ENCODE measurements around the gene OSBPL8. TPM values are rescaled to one million over a fixed set of nuclear protein-coding genes. Genes with fewer than 3 reads are reported as not detected.

Gene OSBPL8
- total and polyA plus RNA-seq, 9 of the 15 experiments (the other 6 are each of a cell fraction or from before 2014, with no cell fraction given) = 17.4 to 82.7 (median 42.8) TPM

DNA sequence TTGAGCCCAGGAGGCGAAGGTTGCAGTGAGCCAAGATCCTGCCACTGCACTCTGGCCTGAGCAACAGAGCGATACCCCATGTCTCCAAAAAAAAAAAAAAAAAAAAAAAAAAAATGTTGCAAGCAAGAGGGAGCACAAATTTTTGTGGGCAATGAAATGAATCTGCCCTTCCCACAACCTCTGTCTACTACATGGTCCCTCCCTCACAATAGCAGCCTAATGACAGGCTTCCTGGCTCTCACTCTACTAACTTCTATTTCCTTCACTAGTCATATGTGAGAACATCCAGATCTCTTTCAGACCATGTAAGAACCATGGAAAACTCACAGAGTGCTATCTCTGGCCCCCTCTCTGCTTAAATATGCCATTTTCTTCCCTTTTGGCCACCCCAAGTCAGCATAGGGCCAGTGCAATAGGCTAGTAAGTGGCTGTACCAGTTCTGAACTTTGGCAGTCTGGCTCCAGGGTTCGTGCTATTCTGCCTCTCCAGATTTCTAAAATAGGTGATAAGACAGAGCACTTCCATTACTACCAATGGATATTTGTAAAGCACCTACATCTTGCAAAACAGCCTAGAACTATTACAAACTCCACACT, 7.1 kb downstream of the OSBPL8 start:
- no peak overlapping the region for H2AFZ ChIP-seq (ENCODE audit: low read depth, low read length)
- in situ Hi-C loops (cut with MboI) = no loop called here
- ChIA-PET CTCF (ENCODE audit: low intra/inter-chr PET ratio) (no interaction called here), POLR2A (interaction anchor here (1.8 kb wide), 1 partner anchor 13 kb away, joined by 4 read pairs; no protein-coding TSS in a partner anchor)
- DNase-seq (ENCODE audit: extremely low read depth in 1 of 4, low spot score in 3 of 4) (no peak), ATAC-seq (no peak; the same call in 2 of the 3 replicates), FAIRE-seq (no peak)
- H3K9me3 ChIP-seq (replicated peaks; ENCODE audit: control insufficient read depth, insufficient read depth, low read depth, low read length) = no peaks in the 10 kb centered on the region
- H3K36me3 ChIP-seq (ENCODE audit: control insufficient read depth, insufficient read depth, low read length) = no peaks in the 10 kb centered on the region; the same call in 2 of the 3 replicates
- no peak overlapping the region for H3K27ac ChIP-seq (ENCODE audit: extremely low read depth, low read depth, low read length)
- no peaks in the 10 kb centered on the region for H3K27me3 ChIP-seq (ENCODE audit: control insufficient read depth in 2 of 2, insufficient read depth in 2 of 2, low read length in 2 of 2)
- WGBS (ENCODE audit: insufficient coverage, low coverage, missing lambda C conversion rate) = 70% methylated on average over 2 of the region's 3 CpGs
- H3K4me1 ChIP-seq (replicated peaks in 1 of 2; ENCODE audit: control insufficient read depth in 2 of 2, insufficient read depth in 2 of 2, low read length in 2 of 2) = peaks cover 11 to 49% of the 10 kb centered on the region in 2 experiments
- no peak overlapping the region for H3K4me2 ChIP-seq (ENCODE audit: insufficient read depth, low read length)
- H4K20me1 ChIP-seq (replicated peaks; ENCODE audit: control insufficient read depth, insufficient read depth, low read length) = peaks cover 21% of the 10 kb centered on the region; the same call in 1 of the 2 replicates
- H3K9me1 ChIP-seq (ENCODE audit: control insufficient read depth, insufficient read depth, low read length) = no peaks in the 10 kb centered on the region
- H3K79me2 ChIP-seq (ENCODE audit: control insufficient read depth, insufficient read depth, low read length) = peaks cover 91% of the 10 kb centered on the region
- no peak overlapping the region for H3K4me3 ChIP-seq
- H3K9ac ChIP-seq (ENCODE audit: insufficient read depth in 1 of 2, low read depth in 2 of 2, low read length in 2 of 2) = no peak overlapping the region
- intact Hi-C loops (cut with micrococcal nuclease) = loop anchor here (10.0 kb wide), 1 partner anchor 468 kb away; the partner anchor contains the start of gene NAP1L1
- no TSS peak for BruUV-seq (replicated peaks)
- no peak for TF ChIP-seq PML (IDR thresholded peaks at IDR 0.05; ENCODE audit: low read length)

DNA sequence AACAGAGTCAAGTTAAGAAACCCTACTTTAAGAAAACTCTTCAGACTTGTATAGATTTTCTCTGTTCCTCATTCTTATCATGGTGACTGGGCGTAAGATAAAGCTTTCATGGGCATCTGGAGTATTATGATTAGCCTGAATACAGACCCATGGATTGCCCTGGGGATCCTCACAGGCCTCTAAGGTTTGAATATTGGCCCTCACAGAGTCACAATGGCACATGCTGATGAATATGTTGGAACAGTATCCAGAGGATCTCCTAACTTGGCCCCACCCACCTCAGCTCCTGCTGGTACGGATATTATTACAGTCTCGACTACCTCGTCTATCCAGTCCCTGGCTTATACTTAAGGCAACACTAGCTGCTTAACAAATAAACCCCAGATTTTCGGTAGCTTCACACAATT, 8.1 kb downstream of the OSBPL8 start:
- Histone ChIP-seq H3K4me2 (ENCODE audit: insufficient read depth, low read length) (peak overlapping the region; percentile 7; the same call in 1 of the 2 replicates), H3K4me1 (replicated peaks in 1 of 2; ENCODE audit: control insufficient read depth in 2 of 2, insufficient read depth in 2 of 2, low read length in 2 of 2) (peaks cover 11 to 49% of the 10 kb centered on the region in 2 experiments)
- peak; percentile 80 for ATAC-seq
- TF ChIP-seq, protein P1, sequence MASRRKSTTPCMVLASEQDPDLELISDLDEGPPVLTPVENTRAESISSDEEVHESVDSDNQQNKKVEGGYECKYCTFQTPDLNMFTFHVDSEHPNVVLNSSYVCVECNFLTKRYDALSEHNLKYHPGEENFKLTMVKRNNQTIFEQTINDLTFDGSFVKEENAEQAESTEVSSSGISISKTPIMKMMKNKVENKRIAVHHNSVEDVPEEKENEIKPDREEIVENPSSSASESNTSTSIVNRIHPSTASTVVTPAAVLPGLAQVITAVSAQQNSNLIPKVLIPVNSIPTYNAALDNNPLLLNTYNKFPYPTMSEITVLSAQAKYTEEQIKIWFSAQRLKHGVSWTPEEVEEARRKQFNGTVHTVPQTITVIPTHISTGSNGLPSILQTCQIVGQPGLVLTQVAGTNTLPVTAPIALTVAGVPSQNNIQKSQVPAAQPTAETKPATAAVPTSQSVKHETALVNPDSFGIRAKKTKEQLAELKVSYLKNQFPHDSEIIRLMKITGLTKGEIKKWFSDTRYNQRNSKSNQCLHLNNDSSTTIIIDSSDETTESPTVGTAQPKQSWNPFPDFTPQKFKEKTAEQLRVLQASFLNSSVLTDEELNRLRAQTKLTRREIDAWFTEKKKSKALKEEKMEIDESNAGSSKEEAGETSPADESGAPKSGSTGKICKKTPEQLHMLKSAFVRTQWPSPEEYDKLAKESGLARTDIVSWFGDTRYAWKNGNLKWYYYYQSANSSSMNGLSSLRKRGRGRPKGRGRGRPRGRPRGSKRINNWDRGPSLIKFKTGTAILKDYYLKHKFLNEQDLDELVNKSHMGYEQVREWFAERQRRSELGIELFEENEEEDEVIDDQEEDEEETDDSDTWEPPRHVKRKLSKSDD (conservative IDR thresholded peaks at IDR 0.05; ENCODE audit: low read length) = no peak
- peak; percentile 93 for TF ChIP-seq CCNT2 (IDR thresholded peaks at IDR 0.05; ENCODE audit: borderline replicate concordance, extremely low read depth, insufficient read length, low read depth, low read length)
- peak in 1 of 2 experiments; percentile 48 for TF ChIP-seq NCOA2 (IDR thresholded peaks at IDR 0.05; ENCODE audit: partially characterized antibody in 2 of 2)
- no peak for TF ChIP-seq KDM5B (IDR thresholded peaks at IDR 0.05; ENCODE audit: insufficient replicate concordance, low read depth, low read length)
- no peak for TF ChIP-seq CCAR2 (IDR thresholded peaks at IDR 0.05; ENCODE audit: low read depth, low read length)
- TF ChIP-seq CHD4 (IDR thresholded peaks at IDR 0.05; ENCODE audit: insufficient read depth, insufficient replicate concordance, low read depth, low read length, poor library complexity, severe bottlenecking) = no peak
- peak; percentile 66 for TF ChIP-seq MTA2 (IDR thresholded peaks at IDR 0.05; ENCODE audit: low read depth)
- no peak for TF ChIP-seq ZBTB7A (IDR thresholded peaks at IDR 0.05; ENCODE audit: borderline replicate concordance, control insufficient read depth, low read depth, low read length)
- no peak for TF ChIP-seq IFI16 (CRISPR knock-in tag; IDR thresholded peaks at IDR 0.05)
- no peak for TF ChIP-seq ZNF785 (CRISPR knock-in tag; IDR thresholded peaks at IDR 0.05)

More for the DNA sequence above, 8.1 kb downstream of the OSBPL8 start:
- FAIRE-seq = peak; percentile 85
- POLR2A ChIA-PET = interaction anchor here (1.0 to 2.6 kb wide), 4 partner anchors 8 to 12 kb away, joined by 3 to 10 read pairs (median 6); partner anchors contain the start of gene OSBPL8
- no TSS peak for BruUV-seq (replicated peaks)
- H3K4me3 ChIP-seq = no peak overlapping the region
- WGBS (ENCODE audit: insufficient coverage, low coverage, missing lambda C conversion rate) = 1% methylated on average over 5 of the region's 5 CpGs
- peaks cover 91% of the 10 kb centered on the region for H3K79me2 ChIP-seq (ENCODE audit: control insufficient read depth, insufficient read depth, low read length)
- in situ Hi-C loops (cut with MboI) (no loop called here), intact Hi-C loops (cut with micrococcal nuclease) (loop anchor here (10.0 kb wide), 1 partner anchor 467 kb away; the partner anchor contains the start of gene NAP1L1)
- H3K9ac ChIP-seq (ENCODE audit: insufficient read depth in 1 of 2, low read depth in 2 of 2, low read length in 2 of 2) = no peak overlapping the region
- no peaks in the 10 kb centered on the region for H3K9me3 ChIP-seq (replicated peaks; ENCODE audit: control insufficient read depth, insufficient read depth, low read depth, low read length)
- no peaks in the 10 kb centered on the region for H3K27me3 ChIP-seq (ENCODE audit: control insufficient read depth in 2 of 2, insufficient read depth in 2 of 2, low read length in 2 of 2)
- H3K36me3 ChIP-seq (ENCODE audit: control insufficient read depth, insufficient read depth, low read length) = no peaks in the 10 kb centered on the region; the same call in 2 of the 3 replicates
- peak overlapping the region; percentile 26; the same call in 1 of the 3 replicates for H3K27ac ChIP-seq (ENCODE audit: extremely low read depth, low read depth, low read length)
- no peaks in the 10 kb centered on the region for H3K9me1 ChIP-seq (ENCODE audit: control insufficient read depth, insufficient read depth, low read length)
- H4K20me1 ChIP-seq (replicated peaks; ENCODE audit: control insufficient read depth, insufficient read depth, low read length) = peaks cover 19% of the 10 kb centered on the region; the same call in 1 of the 2 replicates
- H2AFZ ChIP-seq (ENCODE audit: low read depth, low read length) = no peak overlapping the region
- CTCF ChIA-PET (ENCODE audit: low intra/inter-chr PET ratio) = no interaction called here
- peak; percentile 23 to 80 (median 43) for DNase-seq (ENCODE audit: extremely low read depth in 1 of 4, low spot score in 3 of 4)
